Daoy (cell line): ENCODE measurements around the gene AICDA. TPM values are rescaled to one million over a fixed set of nuclear protein-coding genes. Genes with fewer than 3 reads are reported as not detected.
"Not testable (repeated sequence)": the region's sequence is repeated elsewhere in the genome, so short reads cannot be mapped to it uniquely, and the experiment has no call there.

Experiments used
- DNase-seq: peaks from one replicate; pipeline ENCODE4 v3.0.0-alpha.2; 2015; ENCODE audit warnings: low read depth
- total RNA-seq: library from RNA; depleted of rRNA; stranded (reverse); fragments of >200 nt; shearing (Covaris generic); gene quantifications from 2 replicates; pipeline ENCODE4 v1.2.3, GENCODE V29; 2014

The AICDA gene
- total RNA-seq, 1 experiment from 2014 or later: not detected

DNA sequence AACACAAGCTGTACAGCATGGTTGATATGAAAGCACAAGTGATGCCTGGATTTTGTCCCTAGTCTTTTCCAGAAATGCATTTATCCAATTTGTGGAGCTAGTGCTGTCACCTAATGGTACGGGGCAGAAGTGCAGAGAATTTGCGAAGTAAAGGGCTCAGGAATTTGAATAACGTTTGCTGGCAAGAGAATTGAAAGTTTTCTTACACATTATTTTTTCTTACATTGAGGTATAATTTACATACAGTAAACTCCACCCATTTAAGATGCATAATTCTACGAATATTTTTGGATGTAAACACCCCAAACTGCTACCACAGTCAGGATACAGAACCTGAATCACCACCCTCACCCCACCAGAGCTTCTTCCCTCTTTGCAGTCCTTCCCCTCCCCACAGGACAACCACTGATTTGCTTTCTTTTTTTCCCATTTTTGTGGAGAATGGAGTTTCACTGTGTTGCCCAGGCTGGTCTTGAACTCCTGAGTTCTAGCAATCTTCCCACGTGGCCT lies 3.5 kb downstream of the AICDA start:
- peak; percentile 50 for DNase-seq

DNA sequence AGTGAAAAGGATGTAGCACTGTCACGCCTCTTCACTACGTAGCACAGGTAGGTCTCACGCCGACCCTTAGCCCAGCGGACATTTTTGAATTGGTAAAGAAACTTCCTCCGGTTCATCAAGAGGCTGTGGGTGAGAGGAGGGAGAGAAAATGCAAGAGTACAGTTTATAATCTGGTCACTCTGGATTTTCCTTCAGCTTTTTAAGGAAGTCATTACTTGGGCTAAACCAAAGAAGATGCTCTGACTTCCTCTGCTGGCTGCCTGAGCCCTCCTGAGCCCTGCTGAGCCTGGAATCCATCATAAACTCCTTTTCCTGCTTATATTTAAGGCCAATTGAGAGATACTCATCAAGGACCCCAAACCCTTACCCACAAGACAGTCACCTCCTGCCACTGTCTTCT lies 5.8 kb downstream of the AICDA start:
- DNase-seq: no peak

DNA sequence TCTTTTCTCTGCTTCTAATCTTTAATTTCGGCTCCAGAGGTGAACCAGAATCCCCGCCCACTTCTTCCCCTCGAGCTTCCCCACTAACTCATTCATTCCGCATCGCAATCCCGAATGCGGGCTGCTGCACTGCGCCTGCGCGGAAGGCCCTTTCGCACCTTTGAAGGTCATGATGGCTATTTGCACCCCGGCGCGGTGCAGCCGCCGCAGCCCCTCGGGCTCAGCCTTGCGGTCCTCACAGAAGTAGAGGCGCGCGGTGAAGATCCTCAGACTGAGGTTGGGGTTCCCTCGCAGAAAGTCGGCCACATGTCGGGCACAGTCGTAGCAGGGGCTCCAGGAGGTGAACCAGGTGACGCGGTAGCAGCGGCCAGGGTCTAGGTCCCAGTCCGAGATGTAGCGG lies 7.6 kb downstream of the AICDA start:
- DNase-seq: no peak

GRCh38 chr12:8603856-8604255 lies 8.8 kb downstream of the AICDA start:
- DNase-seq: no peak

DNA sequence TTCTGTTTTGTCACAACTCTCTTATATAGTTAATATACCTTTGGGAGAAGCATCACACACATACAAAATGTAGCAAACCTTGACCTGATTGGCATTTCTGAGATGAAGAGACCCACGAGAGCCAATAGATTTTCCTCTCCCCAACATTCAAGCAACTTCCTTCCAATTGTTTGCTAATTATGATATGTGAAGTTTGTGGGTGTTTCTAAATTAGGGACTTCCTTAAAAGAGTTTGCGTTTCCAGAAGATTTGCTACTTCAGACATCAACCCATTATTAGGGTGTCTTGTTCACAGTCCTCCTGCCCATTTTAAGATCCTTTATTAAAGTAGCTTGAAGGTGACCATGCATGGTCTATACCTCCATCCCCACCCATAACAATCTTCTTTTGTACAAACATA lies 9.4 kb downstream of the AICDA start:
- no peak for DNase-seq

GRCh38 chr12:8596561-8596960 lies 16.1 kb downstream of the AICDA start:
- DNase-seq: no peak

GRCh38 chr12:8594072-8594471 lies 18.6 kb downstream of the AICDA start:
- DNase-seq: no peak

GRCh38 chr12:8593246-8593645 lies 19.4 kb downstream of the AICDA start:
- DNase-seq: no peak

DNA sequence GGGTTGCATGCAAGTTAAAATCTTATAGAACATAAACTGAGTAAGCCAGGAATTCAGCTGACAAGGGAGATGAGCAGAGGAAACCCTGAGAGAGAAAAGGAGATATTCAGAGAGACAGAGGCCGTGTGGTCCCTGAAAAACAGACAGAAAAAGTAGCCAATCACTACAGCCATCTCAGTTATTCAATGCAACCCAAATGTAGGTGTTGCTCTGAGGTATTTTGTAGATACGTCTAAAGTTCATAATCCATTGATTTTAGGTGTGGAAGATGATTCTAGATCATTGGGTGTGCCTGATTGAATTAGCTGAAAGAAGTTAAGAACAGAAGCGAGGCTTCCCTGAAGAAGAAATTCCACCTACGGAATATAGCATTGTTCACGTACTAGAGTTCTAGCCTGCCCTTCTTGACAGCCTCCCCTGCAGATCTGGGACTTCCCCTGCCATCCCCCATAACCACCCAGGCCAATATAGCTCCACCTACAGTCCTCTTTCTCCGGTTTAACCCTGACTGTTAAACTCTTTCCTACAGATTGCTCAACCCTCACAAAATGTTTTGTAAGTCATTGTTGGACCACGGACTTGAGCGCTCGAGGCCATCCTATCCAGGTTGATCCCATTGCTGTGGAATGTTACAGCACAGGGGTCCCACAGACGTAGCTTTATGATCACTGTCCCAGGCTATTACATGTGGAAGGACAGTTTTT lies 21.7 kb downstream of the AICDA start:
- DNase-seq: peak; percentile 23

DNA sequence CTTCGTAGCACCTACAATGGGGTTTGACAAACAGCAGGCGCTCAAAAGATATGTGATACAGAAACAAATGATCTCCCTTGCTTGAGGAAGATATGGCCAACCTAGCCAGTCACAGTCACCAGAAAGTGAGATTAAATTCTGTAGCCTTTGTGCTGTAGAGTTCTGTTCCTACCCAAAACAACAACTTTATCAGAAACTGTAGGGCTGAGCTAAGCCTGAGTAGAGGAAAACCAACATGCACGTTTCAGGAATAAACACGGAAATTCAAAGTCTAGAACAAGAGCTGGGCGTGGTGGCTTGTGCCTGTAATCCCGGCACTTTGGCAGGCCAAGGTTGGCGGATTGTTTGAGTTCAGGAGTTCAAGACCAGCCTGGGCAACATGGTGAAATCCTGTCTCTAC lies 23.0 kb downstream of the AICDA start:
- no peak for DNase-seq

DNA sequence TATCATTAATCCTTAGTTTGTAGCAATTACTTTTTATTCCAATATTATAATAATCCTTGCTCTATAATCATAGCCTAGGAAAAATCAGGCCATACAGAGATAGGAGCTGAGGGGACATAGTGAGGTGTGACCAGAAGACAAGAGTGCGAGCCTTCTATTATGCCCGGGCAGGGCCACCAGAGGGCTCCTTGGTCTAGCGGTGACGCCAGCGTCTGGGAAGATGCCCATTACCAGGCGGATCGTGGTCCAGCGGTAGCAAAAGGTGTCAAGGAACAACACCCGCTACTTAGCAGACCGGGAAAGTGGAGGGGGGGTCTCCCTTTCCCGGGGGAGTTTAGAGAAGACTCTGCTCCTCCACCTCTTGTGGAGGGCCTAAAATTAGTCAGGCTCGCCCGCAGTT lies 28.2 kb downstream of the AICDA start:
- not testable (repeated sequence) for DNase-seq

GRCh38 chr12:8584004-8584403 lies 28.7 kb downstream of the AICDA start:
- DNase-seq: no peak

- no peak for DNase-seq
These were observed 31.4 kb downstream of the AICDA start for GRCh38 chr12:8581098-8581784.

- DNase-seq: no peak
These were observed 34.8 kb downstream of the AICDA start for GRCh38 chr12:8577879-8578278.

DNA sequence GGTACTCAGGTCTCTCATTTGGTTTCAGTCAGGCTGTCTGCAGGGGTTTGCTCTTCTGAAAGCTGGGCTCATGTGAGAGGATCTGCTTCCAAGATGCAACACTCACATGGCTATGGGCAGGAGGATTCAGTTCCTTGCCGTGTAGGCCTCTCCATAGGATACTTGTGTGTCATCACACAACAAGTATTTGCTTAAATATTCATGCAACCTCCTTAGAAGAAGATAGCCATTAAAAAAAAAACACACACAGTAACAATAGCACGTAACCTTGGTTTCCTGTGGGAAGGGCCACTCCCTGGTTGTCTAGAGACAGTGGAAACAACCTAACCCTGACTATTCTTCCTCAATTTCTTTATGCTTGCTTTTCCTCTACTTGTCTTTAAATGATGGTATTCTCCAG lies 40.2 kb downstream of the AICDA start:
- no peak for DNase-seq

- no peak for DNase-seq
These were observed 46.1 kb downstream of the AICDA start for GRCh38 chr12:8566525-8566924.

DNA sequence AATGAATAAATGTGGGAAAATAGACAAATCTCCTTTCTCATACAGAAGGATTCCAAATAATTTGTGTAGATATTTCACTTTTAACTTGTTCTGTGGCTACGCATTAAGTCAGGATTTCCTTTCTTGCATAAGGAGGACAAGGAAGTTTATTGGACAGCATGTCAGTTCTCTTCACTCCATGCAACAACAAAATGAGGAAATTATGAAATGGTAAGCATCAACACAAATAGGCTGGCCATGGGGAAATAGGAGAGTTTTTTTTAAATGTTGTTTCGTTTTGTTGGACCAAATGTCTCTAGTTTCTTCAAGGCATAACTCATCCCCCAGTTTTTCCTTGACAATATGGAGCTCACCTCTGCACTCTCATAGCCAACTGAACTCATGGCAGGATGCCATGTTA lies 46.6 kb downstream of the AICDA start:
- not testable (repeated sequence) for DNase-seq

GRCh38 chr12:8564656-8565055 lies 48.0 kb downstream of the AICDA start:
- no peak for DNase-seq

DNA sequence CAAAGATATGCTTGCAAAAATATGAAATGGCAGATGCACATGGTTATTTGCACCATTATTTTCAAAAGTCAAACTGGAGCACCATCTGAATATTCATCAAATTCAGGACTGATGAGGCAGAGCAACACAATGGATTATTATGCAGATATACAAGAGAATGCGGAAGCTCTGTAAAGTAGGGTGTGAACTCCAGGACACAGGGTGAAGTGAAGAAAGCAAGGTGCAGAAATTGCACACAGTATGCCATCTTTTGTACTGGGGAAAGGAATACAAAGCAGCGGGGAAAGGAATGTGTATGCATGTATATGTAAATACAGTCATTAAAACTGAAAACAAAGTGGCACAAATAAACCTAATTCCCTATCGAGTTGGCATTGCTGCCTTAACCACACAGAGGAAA lies 49.3 kb downstream of the AICDA start:
- DNase-seq: no peak

- no peak for DNase-seq
These were observed 50.3 kb downstream of the AICDA start for GRCh38 chr12:8562310-8562709.

GRCh38 chr12:8561011-8561410 lies 51.6 kb downstream of the AICDA start:
- no peak for DNase-seq

GRCh38 chr12:8559676-8560075 lies 53.0 kb downstream of the AICDA start:
- DNase-seq: no peak

- no peak for DNase-seq
These were observed 56.0 kb downstream of the AICDA start for GRCh38 chr12:8556531-8557097.
